ENCODE results near the gene ASPRV1.

GRCh38 chr2:69944756-69945155, 16.7 kb downstream of the ASPRV1 start:
- TF ChIP-seq POLR2A (IDR thresholded peaks at IDR 0.05; ENCODE audit: low read depth, low read length) (no peak), EZH2 (IDR thresholded peaks at IDR 0.05; ENCODE audit: borderline replicate concordance, control insufficient read depth, low read depth, low read length) (no peak), MYC (IDR thresholded peaks at IDR 0.05; ENCODE audit: insufficient read depth, insufficient read length, insufficient replicate concordance, low read length, severe bottlenecking) (no peak), WRNIP1 (IDR thresholded peaks at IDR 0.05; ENCODE audit: borderline replicate concordance, low read depth, low read length) (no peak), POLR2AphosphoS5 (IDR thresholded peaks at IDR 0.05; ENCODE audit: low read length) (no peak)
- TF ChIP-seq, protein P1, sequence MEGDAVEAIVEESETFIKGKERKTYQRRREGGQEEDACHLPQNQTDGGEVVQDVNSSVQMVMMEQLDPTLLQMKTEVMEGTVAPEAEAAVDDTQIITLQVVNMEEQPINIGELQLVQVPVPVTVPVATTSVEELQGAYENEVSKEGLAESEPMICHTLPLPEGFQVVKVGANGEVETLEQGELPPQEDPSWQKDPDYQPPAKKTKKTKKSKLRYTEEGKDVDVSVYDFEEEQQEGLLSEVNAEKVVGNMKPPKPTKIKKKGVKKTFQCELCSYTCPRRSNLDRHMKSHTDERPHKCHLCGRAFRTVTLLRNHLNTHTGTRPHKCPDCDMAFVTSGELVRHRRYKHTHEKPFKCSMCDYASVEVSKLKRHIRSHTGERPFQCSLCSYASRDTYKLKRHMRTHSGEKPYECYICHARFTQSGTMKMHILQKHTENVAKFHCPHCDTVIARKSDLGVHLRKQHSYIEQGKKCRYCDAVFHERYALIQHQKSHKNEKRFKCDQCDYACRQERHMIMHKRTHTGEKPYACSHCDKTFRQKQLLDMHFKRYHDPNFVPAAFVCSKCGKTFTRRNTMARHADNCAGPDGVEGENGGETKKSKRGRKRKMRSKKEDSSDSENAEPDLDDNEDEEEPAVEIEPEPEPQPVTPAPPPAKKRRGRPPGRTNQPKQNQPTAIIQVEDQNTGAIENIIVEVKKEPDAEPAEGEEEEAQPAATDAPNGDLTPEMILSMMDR (IDR thresholded peaks at IDR 0.05 in 2 of 3, conservative IDR thresholded peaks at IDR 0.05 in 1 of 3; ENCODE audit: control insufficient read depth in 2 of 3, extremely low read depth in 1 of 3, insufficient read depth in 1 of 3, low read depth in 3 of 3, low read length in 3 of 3), result no peak
